ENCODE data around the gene ENTPD1.

The ENTPD1 gene

DNA sequence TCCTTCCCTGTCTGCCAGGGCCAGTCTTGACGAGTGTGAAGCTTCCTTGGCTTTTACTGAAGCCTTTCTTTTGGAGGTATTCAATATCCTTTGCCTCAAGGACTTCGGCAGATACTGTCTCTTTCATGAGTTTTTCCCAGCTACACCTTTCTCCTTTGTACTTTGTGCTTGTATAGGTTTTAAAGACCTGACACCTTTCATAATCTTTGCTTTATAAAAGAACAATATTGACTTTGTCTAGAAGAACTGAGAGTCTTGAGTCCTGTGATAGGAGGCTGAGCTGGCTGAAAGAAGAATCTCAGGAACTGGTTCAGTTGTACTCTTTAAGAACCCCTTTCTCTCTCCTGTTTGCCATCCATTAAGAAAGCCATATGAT, 110.5 kb downstream of the ENTPD1 start:
- H3K79me2 ChIP-seq (ENCODE audit: insufficient read depth, low read depth): no peaks in the 10 kb centered on the region
- no peaks in the 10 kb centered on the region for H3K27me3 ChIP-seq (ENCODE audit: insufficient read depth, low read depth)
- H3K27ac ChIP-seq: no peak overlapping the region
- peaks cover 45% of the 10 kb centered on the region for H3K4me1 ChIP-seq (ENCODE audit: low read depth, poor library complexity, severe bottlenecking)
- no peak overlapping the region for H3K9ac ChIP-seq
- H3K4me3 ChIP-seq (IDR thresholded peaks at IDR 0.05; ENCODE audit: insufficient read depth, low read depth, low read length): no peak overlapping the region
- H3K4me2 ChIP-seq: no peak overlapping the region
- H2AFZ ChIP-seq (ENCODE audit: low read depth): no peak overlapping the region
- no peaks in the 10 kb centered on the region for H4K20me1 ChIP-seq (ENCODE audit: insufficient read depth)
- H3K36me3 ChIP-seq (ENCODE audit: insufficient read depth): no peaks in the 10 kb centered on the region
- TF ChIP-seq, protein P1, sequence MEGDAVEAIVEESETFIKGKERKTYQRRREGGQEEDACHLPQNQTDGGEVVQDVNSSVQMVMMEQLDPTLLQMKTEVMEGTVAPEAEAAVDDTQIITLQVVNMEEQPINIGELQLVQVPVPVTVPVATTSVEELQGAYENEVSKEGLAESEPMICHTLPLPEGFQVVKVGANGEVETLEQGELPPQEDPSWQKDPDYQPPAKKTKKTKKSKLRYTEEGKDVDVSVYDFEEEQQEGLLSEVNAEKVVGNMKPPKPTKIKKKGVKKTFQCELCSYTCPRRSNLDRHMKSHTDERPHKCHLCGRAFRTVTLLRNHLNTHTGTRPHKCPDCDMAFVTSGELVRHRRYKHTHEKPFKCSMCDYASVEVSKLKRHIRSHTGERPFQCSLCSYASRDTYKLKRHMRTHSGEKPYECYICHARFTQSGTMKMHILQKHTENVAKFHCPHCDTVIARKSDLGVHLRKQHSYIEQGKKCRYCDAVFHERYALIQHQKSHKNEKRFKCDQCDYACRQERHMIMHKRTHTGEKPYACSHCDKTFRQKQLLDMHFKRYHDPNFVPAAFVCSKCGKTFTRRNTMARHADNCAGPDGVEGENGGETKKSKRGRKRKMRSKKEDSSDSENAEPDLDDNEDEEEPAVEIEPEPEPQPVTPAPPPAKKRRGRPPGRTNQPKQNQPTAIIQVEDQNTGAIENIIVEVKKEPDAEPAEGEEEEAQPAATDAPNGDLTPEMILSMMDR (conservative IDR thresholded peaks at IDR 0.05; ENCODE audit: low read depth, low read length): no peak

DNA sequence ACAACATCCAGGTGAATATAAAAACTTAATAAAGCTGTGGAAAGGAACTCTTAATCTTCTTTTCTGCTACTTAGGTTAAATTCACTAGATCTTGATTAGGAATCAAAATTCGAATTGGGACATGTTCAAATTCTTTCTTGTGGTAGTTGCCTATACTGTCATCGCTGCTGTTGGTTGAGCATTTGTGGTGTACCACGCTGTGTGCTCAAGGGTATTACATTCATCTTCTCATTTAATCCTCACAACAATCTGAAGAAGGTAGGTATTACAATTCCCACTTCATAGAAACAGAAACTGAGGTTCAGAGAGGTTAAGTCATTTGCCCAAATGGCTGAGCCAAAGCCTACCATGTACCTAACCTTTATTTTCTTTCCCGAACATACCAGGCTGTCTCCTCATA, 111.9 kb downstream of the ENTPD1 start:
- Histone ChIP-seq H3K36me3 (ENCODE audit: insufficient read depth) (no peaks in the 10 kb centered on the region), H3K4me1 (ENCODE audit: low read depth, poor library complexity, severe bottlenecking) (peaks cover 30% of the 10 kb centered on the region), H3K79me2 (ENCODE audit: insufficient read depth, low read depth) (no peaks in the 10 kb centered on the region), H4K20me1 (ENCODE audit: insufficient read depth) (no peaks in the 10 kb centered on the region), H3K27me3 (ENCODE audit: insufficient read depth, low read depth) (no peaks in the 10 kb centered on the region), H3K9ac (no peak overlapping the region), H3K4me3 (IDR thresholded peaks at IDR 0.05; ENCODE audit: insufficient read depth, low read depth, low read length) (no peak overlapping the region), H2AFZ (ENCODE audit: low read depth) (no peak overlapping the region), H3K27ac (no peak overlapping the region), H3K4me2 (no peak overlapping the region)
- TF ChIP-seq, protein P1 (conservative IDR thresholded peaks at IDR 0.05; ENCODE audit: low read depth, low read length): no peak

DNA sequence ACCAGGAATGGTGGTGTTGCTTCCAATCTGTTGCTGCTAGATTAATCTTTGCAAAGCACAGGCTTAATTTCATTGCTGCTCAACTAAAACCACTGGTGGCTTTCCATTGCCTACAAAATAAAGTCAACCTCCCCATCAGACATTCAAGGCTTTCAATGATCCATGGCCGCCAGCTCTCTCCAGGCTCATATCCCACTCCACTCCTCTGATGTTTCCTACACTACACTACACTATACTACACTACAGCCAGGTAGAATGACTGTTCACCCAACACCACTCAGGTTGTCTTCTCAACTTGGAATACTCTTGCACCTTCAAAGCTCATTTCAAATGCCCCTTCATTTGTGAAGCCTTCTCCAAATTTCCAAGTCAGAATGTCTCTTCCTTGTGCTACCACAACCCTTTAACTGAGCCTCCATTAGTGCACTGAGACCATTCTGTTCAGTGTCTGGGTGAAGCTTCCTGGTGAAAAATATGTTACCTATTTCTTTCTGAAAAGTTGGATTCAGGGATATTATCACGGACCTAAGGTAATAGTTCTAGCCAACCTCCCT, 116.3 kb downstream of the ENTPD1 start:
- Histone ChIP-seq H3K9ac (no peak overlapping the region), H3K4me3 (IDR thresholded peaks at IDR 0.05; ENCODE audit: insufficient read depth, low read depth, low read length) (no peak overlapping the region), H3K27ac (no peak overlapping the region), H4K20me1 (ENCODE audit: insufficient read depth) (no peaks in the 10 kb centered on the region), H2AFZ (ENCODE audit: low read depth) (no peak overlapping the region), H3K36me3 (ENCODE audit: insufficient read depth) (no peaks in the 10 kb centered on the region), H3K4me1 (ENCODE audit: low read depth, poor library complexity, severe bottlenecking) (no peaks in the 10 kb centered on the region), H3K4me2 (no peak overlapping the region), H3K27me3 (ENCODE audit: insufficient read depth, low read depth) (no peaks in the 10 kb centered on the region), H3K79me2 (ENCODE audit: insufficient read depth, low read depth) (no peaks in the 10 kb centered on the region)
- TF ChIP-seq, protein P1 (conservative IDR thresholded peaks at IDR 0.05; ENCODE audit: low read depth, low read length): no peak

DNA sequence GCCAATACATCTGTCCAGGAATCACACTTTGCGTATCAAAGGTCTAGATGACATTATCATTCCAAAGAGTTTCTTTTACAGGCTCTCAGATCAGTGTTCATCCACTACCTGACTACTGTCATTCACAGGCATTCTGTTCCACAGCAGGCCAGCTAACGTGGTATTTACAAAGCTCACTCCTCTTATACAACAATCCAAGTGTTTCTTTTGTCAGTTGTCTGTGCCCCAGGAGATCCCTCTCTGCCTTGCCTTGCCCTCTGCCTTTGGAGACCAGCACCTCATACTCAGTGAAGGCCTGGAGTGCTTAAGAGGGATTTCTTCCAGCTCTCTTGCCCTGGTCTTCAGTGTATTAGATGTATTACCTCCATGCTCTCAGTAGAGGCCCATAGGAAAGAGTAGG, 117.2 kb downstream of the ENTPD1 start:
- Histone ChIP-seq H3K4me1 (ENCODE audit: low read depth, poor library complexity, severe bottlenecking) (no peaks in the 10 kb centered on the region), H4K20me1 (ENCODE audit: insufficient read depth) (no peaks in the 10 kb centered on the region), H3K27me3 (ENCODE audit: insufficient read depth, low read depth) (no peaks in the 10 kb centered on the region), H3K9ac (no peak overlapping the region), H3K79me2 (ENCODE audit: insufficient read depth, low read depth) (no peaks in the 10 kb centered on the region), H2AFZ (ENCODE audit: low read depth) (no peak overlapping the region), H3K4me3 (IDR thresholded peaks at IDR 0.05; ENCODE audit: insufficient read depth, low read depth, low read length) (no peak overlapping the region), H3K36me3 (ENCODE audit: insufficient read depth) (no peaks in the 10 kb centered on the region), H3K4me2 (no peak overlapping the region), H3K27ac (no peak overlapping the region)
- TF ChIP-seq, protein P1 (conservative IDR thresholded peaks at IDR 0.05; ENCODE audit: low read depth, low read length): no peak
